H1 (cell line): ENCODE measurements around the gene HRH1. TPM values are rescaled to one million over a fixed set of nuclear protein-coding genes. Genes with fewer than 3 reads are reported as not detected.
"Not testable (repeated sequence)": the region's sequence is repeated elsewhere in the genome, so short reads cannot be mapped to it uniquely, and the experiment has no call there.

Experiments used
- CTCF ChIA-PET: fragments of 300-600 bp; sonication (Branson Sonifier 250); formaldehyde crosslinking; loops from one replicate; lab custom pipeline; 2021; ENCODE audit not compliant: partially characterized antibody; lab: Charles Lee
- POLR2A ChIA-PET: fragments of 300-600 bp; sonication (Branson Sonifier 250); formaldehyde crosslinking; loops from one replicate; lab custom pipeline; 2021; ENCODE audit warnings: inconsistent platforms; ENCODE audit not compliant: partially characterized antibody; lab: Charles Lee
- DNase-seq, 2 experiments: peaks; one replicate each; pipeline versions ENCODE4 v3.0.0 to v3.0.0-alpha.2; 2010 to 2022; ENCODE audit warnings: low spot score in 2 of 2, low read depth in 1 of 2, mixed read lengths in 1 of 2
- FAIRE-seq: peaks from 2 replicates; lab custom pipeline; 2011; peaks lifted over from hg19 to GRCh38; lab: Jason Lieb, UNC
- H2AFZ ChIP-seq: 2 replicates; pipeline ENCODE4 v1.8.1; 2012; ENCODE audit warnings: low read length, inconsistent platforms
- H2AK5ac ChIP-seq: 2 replicates; pipeline ENCODE4 v1.6.1; 2013; ENCODE audit warnings: low read depth, low read length
- H2BK120ac ChIP-seq: replicated peaks from 2 replicates; pipeline ENCODE3; 2013; ENCODE audit warnings: low read depth, low read length, inconsistent platforms
- H2BK12ac ChIP-seq: 2 replicates; pipeline ENCODE4 v1.6.1; 2013; ENCODE audit warnings: low read depth, low read length
- H2BK15ac ChIP-seq: 2 replicates; pipeline ENCODE4 v1.6.1; 2013; ENCODE audit warnings: low read length
- H2BK20ac ChIP-seq: 2 replicates; pipeline ENCODE4 v1.6.1; 2013; ENCODE audit warnings: low read length
- H2BK5ac ChIP-seq: 2 replicates; pipeline ENCODE4 v1.6.1; 2013; ENCODE audit warnings: low read depth, low read length
- H3K14ac ChIP-seq: 2 replicates; pipeline ENCODE4 v1.6.1; 2013; ENCODE audit warnings: inconsistent platforms; ENCODE audit not compliant: insufficient read length
- H3K18ac ChIP-seq: 2 replicates; pipeline ENCODE4 v1.6.1; 2013; ENCODE audit warnings: low read length; ENCODE audit errors: extremely low read depth
- H3K23ac ChIP-seq: 2 replicates; pipeline ENCODE4 v1.6.1; 2013; ENCODE audit warnings: inconsistent platforms; ENCODE audit not compliant: insufficient read length
- H3K23me2 ChIP-seq: 2 replicates; pipeline ENCODE4 v1.6.1; 2013; ENCODE audit warnings: low read depth, low read length
- H3K27ac ChIP-seq: 2 replicates; pipeline ENCODE4 v1.6.1; 2011; ENCODE audit warnings: low read depth, low read length, inconsistent platforms
- H3K27me3 ChIP-seq, 4 experiments: replicated peaks in 1 of 4; 1 replicate in 1 of 4; 2 replicates in 3 of 4; pipeline versions ENCODE4 v1.6.1 to v1.8.1; 2011 to 2013; ENCODE audit warnings: low read length in 3 of 4, mild to moderate bottlenecking in 3 of 4, inconsistent platforms in 2 of 4, mixed read lengths in 2 of 4, moderate library complexity in 1 of 4; ENCODE audit not compliant: control insufficient read depth in 3 of 4, insufficient read depth in 3 of 4; ENCODE audit errors: extremely low read depth in 1 of 4
- H3K36me3 ChIP-seq, 4 experiments: 2 replicates each; pipeline versions ENCODE4 v1.6.1 to v1.8.1; 2011 to 2013; ENCODE audit warnings: mild to moderate bottlenecking in 4 of 4, low read length in 3 of 4, moderate library complexity in 2 of 4, control low read depth in 1 of 4, inconsistent platforms in 1 of 4; ENCODE audit not compliant: insufficient read depth in 4 of 4, control insufficient read depth in 2 of 4
- H3K4ac ChIP-seq: replicated peaks from 2 replicates; pipeline ENCODE3; 2013; ENCODE audit warnings: low read length, low read depth, mixed read lengths, inconsistent platforms; ENCODE audit not compliant: insufficient read length
- H3K4me1 ChIP-seq, 4 experiments: replicated peaks in 1 of 4; 1 replicate in 1 of 4; 2 replicates in 3 of 4; pipeline versions ENCODE4 v1.6.1 to v1.8.1; 2011 to 2013; ENCODE audit warnings: low read length in 3 of 4, inconsistent platforms in 2 of 4, mixed read lengths in 1 of 4; ENCODE audit not compliant: insufficient read depth in 4 of 4, control insufficient read depth in 3 of 4
- H3K4me2 ChIP-seq, 2 experiments: 2 replicates each; pipeline versions ENCODE4 v1.6.1 to v1.8.1; 2011 to 2013; ENCODE audit warnings: low read depth in 2 of 2, low read length in 2 of 2, control low read depth in 1 of 2, inconsistent platforms in 1 of 2, mild to moderate bottlenecking in 1 of 2; ENCODE audit not compliant: insufficient read depth in 1 of 2
- H3K4me3 ChIP-seq, 4 experiments: fragments of 200-600, 300-600 bp in 1 of 4; sonication (generic), shearing (Covaris generic), sonication (Bioruptor Twin) in 1 of 4; 2 replicates each; pipeline versions ENCODE4 v1.5.1 to v1.8.1; 2011 to 2016; ENCODE audit warnings: low read length in 4 of 4, low read depth in 3 of 4, control low read depth in 2 of 4, inconsistent platforms in 2 of 4, mild to moderate bottlenecking in 2 of 4, mixed read lengths in 1 of 4, moderate library complexity in 1 of 4; ENCODE audit not compliant: insufficient read depth in 2 of 4; ENCODE audit errors: extremely low read depth in 1 of 4
- H3K56ac ChIP-seq: replicated peaks from 2 replicates; pipeline ENCODE3; 2013; ENCODE audit warnings: low read depth, mild to moderate bottlenecking, mixed read lengths, low read length, inconsistent platforms; ENCODE audit not compliant: insufficient read length
- H3K79me1 ChIP-seq: 2 replicates; pipeline ENCODE4 v1.6.1; 2013; ENCODE audit warnings: low read depth, low read length, control low read depth
- H3K79me2 ChIP-seq, 2 experiments: 2 replicates each; pipeline versions ENCODE4 v1.6.1 to v1.8.1; 2012 to 2013; ENCODE audit warnings: low read length in 2 of 2, mild to moderate bottlenecking in 2 of 2, inconsistent platforms in 1 of 2; ENCODE audit not compliant: insufficient read depth in 2 of 2, control insufficient read depth in 1 of 2
- H3K9ac ChIP-seq, 4 experiments: replicated peaks in 1 of 4; 1 replicate in 1 of 4; 2 replicates in 3 of 4; pipeline versions ENCODE4 v1.6.1 to v1.8.1; 2011 to 2013; ENCODE audit warnings: low read depth in 3 of 4, low read length in 3 of 4, control low read depth in 2 of 4, mild to moderate bottlenecking in 2 of 4, moderate library complexity in 2 of 4, inconsistent platforms in 1 of 4; ENCODE audit errors: extremely low read depth in 1 of 4
- H3K9me3 ChIP-seq, 2 experiments: 2 replicates each; pipeline versions ENCODE4 v1.6.1 to v1.8.1; 2012 to 2013; ENCODE audit warnings: mild to moderate bottlenecking in 2 of 2, moderate library complexity in 2 of 2, control low read depth in 1 of 2, inconsistent platforms in 1 of 2, low read depth in 1 of 2, low read length in 1 of 2, mixed read lengths in 1 of 2; ENCODE audit not compliant: insufficient read depth in 2 of 2
- H4K20me1 ChIP-seq, 2 experiments: replicated peaks in 1 of 2; 2 replicates each; pipeline versions ENCODE3 to v1.8.1; 2011 to 2013; ENCODE audit warnings: inconsistent platforms in 2 of 2, low read length in 2 of 2, mild to moderate bottlenecking in 1 of 2; ENCODE audit not compliant: insufficient read depth in 2 of 2, control insufficient read depth in 1 of 2
- H4K5ac ChIP-seq: 2 replicates; pipeline ENCODE4 v1.6.1; 2013; ENCODE audit warnings: low read length, low read depth, mixed read lengths, inconsistent platforms; ENCODE audit not compliant: insufficient read length
- H4K8ac ChIP-seq: 2 replicates; pipeline ENCODE4 v1.8.0; 2013; ENCODE audit warnings: mild to moderate bottlenecking, moderate library complexity, low read length, inconsistent platforms; ENCODE audit not compliant: insufficient read depth; ENCODE audit errors: extremely low read depth
- H4K91ac ChIP-seq: replicated peaks from 2 replicates; pipeline ENCODE3; 2013; ENCODE audit warnings: low read length, mixed read lengths, inconsistent platforms; ENCODE audit not compliant: insufficient read length
- WGBS, 2 experiments: shearing (Covaris generic) in 1 of 2; methylation state at CpG; one replicate each; pipeline versions ENCODE4 v1.1.6 to v1.1.7; 2013 to 2015; ENCODE audit warnings: low lambda C conversion rate in 2 of 2, mixed read lengths in 2 of 2, inconsistent platforms in 1 of 2, low coverage in 1 of 2, missing lambda C conversion rate in 1 of 2; ENCODE audit not compliant: insufficient replicate concordance in 2 of 2, insufficient coverage in 1 of 2, insufficient read length in 1 of 2; ENCODE audit errors: extremely low coverage in 1 of 2, missing lambda C conversion rate in 1 of 2; 5-methylcytosine and 5-hydroxymethylcytosine counted together
- polyA plus RNA-seq, 7 experiments: library from polyadenylated mRNA; depleted of rRNA in 3 of 7; stranded (reverse) in 5 of 7; unstranded in 2 of 7; fragments of >200 nt in 5 of 7; fragments of 200-250 nt in 2 of 7; gene quantifications; 1 replicate in 5 of 7; 2 replicates in 1 of 7; 4 replicates in 1 of 7; pipeline versions ENCODE4 v1.2.1 to v1.2.3, GENCODE V29; 2011 to 2013; ENCODE audit warnings: missing spikeins in 2 of 7, mixed read lengths in 2 of 7
- total RNA-seq: library from RNA; stranded (reverse); fragmentation: NEBNext Ultra II Directional; extraction: Animal tissue kit (Norgen Biotek cat#: 25700); gene quantifications from 2 replicates; pipeline ENCODE4 v1.2.1, GENCODE V29; 2021

The HRH1 gene
- total and polyA plus RNA-seq, 2 of the 8 experiments (the other 6 are each of a cell fraction or from before 2014, with no cell fraction given): 0.11 TPM; not detected in 1

GRCh38 chr3:11113316-11113715 lies 41.0 kb upstream of the HRH1 start:
- H3K14ac ChIP-seq, FAIRE-seq, DNase-seq, H2AK5ac ChIP-seq, H3K18ac ChIP-seq, H3K23ac ChIP-seq, CTCF ChIA-PET, H3K4ac ChIP-seq, H3K79me2 ChIP-seq, H2BK20ac ChIP-seq, H4K20me1 ChIP-seq, POLR2A ChIA-PET, H4K8ac ChIP-seq, H3K4me1 ChIP-seq, H2BK15ac ChIP-seq, H2AFZ ChIP-seq, H3K36me3 ChIP-seq, H3K4me2 ChIP-seq, H4K91ac ChIP-seq, H3K9me3 ChIP-seq, H2BK12ac ChIP-seq, H3K9ac ChIP-seq, H3K23me2 ChIP-seq, H4K5ac ChIP-seq, H2BK5ac ChIP-seq, H3K79me1 ChIP-seq, H3K27me3 ChIP-seq, H3K56ac ChIP-seq, H3K4me3 ChIP-seq, H2BK120ac ChIP-seq, H3K27ac ChIP-seq: not testable (repeated sequence)
- 87% methylated on average over 2 of the region's 2 CpGs; no CpG with 5 or more reads in 1 of the 2 experiments for WGBS, 2 experiments
